PC-9 (cell line): Measurements from ENCODE around the gene ACP6.

Source experiments
- CTCF ChIP-seq: fragments of 200-600 bp; sonication (generic); conservative IDR thresholded peaks from 2 replicates; pipeline ENCODE4 v1.6.1; 2017; ENCODE audit warnings: mixed run types, antibody characterized with exemption, mild to moderate bottlenecking, moderate library complexity
- EZH2 ChIP-seq: fragments of 200-600 bp; sonication (generic); IDR thresholded peaks from 2 replicates; pipeline ENCODE4 v1.8.0; 2017; ENCODE audit warnings: antibody characterized with exemption, low read depth

GRCh38 chr1:147683163-147683763 is 12.9 kb upstream of the ACP6 start:
- TF ChIP-seq CTCF (no peak), EZH2 (no peak)
